Activated B cell treated with CpG ODN at 0.5 μM for 24 hours (primary cell): ENCODE data around the gene PSMG4. TPM values are rescaled to one million over a fixed set of nuclear protein-coding genes. Genes with fewer than 3 reads are reported as not detected.

Source experiments
- ATAC-seq: fragments of 200-7000 bp; cut with Tn5 transposase; one replicate; pipeline ENCODE4 v1.10.0; 2021; ENCODE audit warnings: low read depth, mild to moderate bottlenecking, moderate library complexity
- CTCF ChIA-PET: fragments of 350-600 bp; sonication (Branson Sonifier 250); formaldehyde crosslinking; loops from one replicate; lab custom pipeline; 2021; ENCODE audit warnings: antibody characterized with exemption; lab: Charles Lee
- POLR2A ChIA-PET: fragments of 350-600 bp; sonication (Branson Sonifier 250); formaldehyde crosslinking; loops from one replicate; lab custom pipeline; 2021; ENCODE audit warnings: antibody characterized with exemption; lab: Charles Lee
- DNase-seq: peaks from one replicate; pipeline ENCODE4 v3.0.0; 2022
- H3K27ac Mint-ChIP-seq: one replicate; pipeline ENCODE4 v1.8.0; 2020; ENCODE audit warnings: mixed read lengths
- H3K27me3 Mint-ChIP-seq: one replicate; pipeline ENCODE4 v1.8.0; 2021; ENCODE audit warnings: mixed read lengths
- H3K36me3 Mint-ChIP-seq: one replicate; pipeline ENCODE4 v1.8.0; 2021; ENCODE audit warnings: low read depth, mixed read lengths
- H3K4me1 Mint-ChIP-seq: one replicate; pipeline ENCODE4 v1.8.0; 2021; ENCODE audit warnings: mixed read lengths
- H3K4me3 Mint-ChIP-seq: one replicate; pipeline ENCODE4 v1.8.0; 2020; ENCODE audit warnings: mild to moderate bottlenecking, mixed read lengths
- H3K9me3 Mint-ChIP-seq: one replicate; pipeline ENCODE4 v1.8.0; 2020; ENCODE audit warnings: mixed read lengths
- CTCF ChIP-seq: fragments of 200-600 bp; IDR thresholded peaks from one replicate; pipeline ENCODE4 v1.8.0; 2022; ENCODE audit warnings: antibody characterized with exemption, mild to moderate bottlenecking
- intact Hi-C: fragments of 100-400 bp; cut with micrococcal nuclease; formaldehyde crosslinking; loops from one replicate; pipeline ENCODE4 v1.15.1; 2024
- total RNA-seq: library from RNA; stranded (reverse); gene quantifications from 2 replicates; pipeline ENCODE4 v1.2.3, GENCODE V29; 2022

PSMG4 gene
- total RNA-seq, 1 donor from 2014 or later = 29.9 TPM

GRCh38 chr6:3297909-3298308 is 39.2 kb downstream of the PSMG4 start:
- Mint-ChIP-seq H3K9me3 (peaks cover 5% of the 10 kb centered on the region), H3K27ac (no peak overlapping the region), H3K36me3 (no peaks in the 10 kb centered on the region), H3K4me3 (no peak overlapping the region), H3K27me3 (peaks cover 25% of the 10 kb centered on the region), H3K4me1 (no peaks in the 10 kb centered on the region)
- no peak for DNase-seq
- intact Hi-C loops = no loop called here
- ChIA-PET POLR2A (no interaction called here), CTCF (no interaction called here)
- ATAC-seq = no peak
- no peak for TF ChIP-seq CTCF

GRCh38 chr6:3299221-3299620 is 40.5 kb downstream of the PSMG4 start:
- no peak overlapping the region for H3K4me3 Mint-ChIP-seq
- H3K4me1 Mint-ChIP-seq = no peaks in the 10 kb centered on the region
- no peak overlapping the region for H3K27ac Mint-ChIP-seq
- DNase-seq (no peak), ATAC-seq (no peak)
- no peak for TF ChIP-seq CTCF
- intact Hi-C loops = no loop called here
- ChIA-PET CTCF (no interaction called here), POLR2A (no interaction called here)
- H3K9me3 Mint-ChIP-seq = peaks cover 8% of the 10 kb centered on the region
- H3K27me3 Mint-ChIP-seq = peaks cover 35% of the 10 kb centered on the region
- H3K36me3 Mint-ChIP-seq = no peaks in the 10 kb centered on the region

GRCh38 chr6:3301506-3301905 is 42.8 kb downstream of the PSMG4 start:
- Mint-ChIP-seq H3K4me3 (no peak overlapping the region), H3K27me3 (peaks cover 34% of the 10 kb centered on the region), H3K4me1 (no peaks in the 10 kb centered on the region), H3K27ac (no peak overlapping the region), H3K9me3 (peaks cover 8% of the 10 kb centered on the region), H3K36me3 (no peaks in the 10 kb centered on the region)
- intact Hi-C loops = no loop called here
- TF ChIP-seq CTCF = no peak
- ATAC-seq = no peak
- CTCF ChIA-PET = no interaction called here
- no peak for DNase-seq
- POLR2A ChIA-PET = no interaction called here

- ATAC-seq = no peak
- Mint-ChIP-seq H3K36me3 (no peaks in the 10 kb centered on the region), H3K4me1 (no peaks in the 10 kb centered on the region), H3K9me3 (peaks cover 8% of the 10 kb centered on the region), H3K27ac (no peak overlapping the region), H3K4me3 (no peak overlapping the region), H3K27me3 (peaks cover 38% of the 10 kb centered on the region)
- no peak for TF ChIP-seq CTCF
- intact Hi-C loops = no loop called here
- CTCF ChIA-PET = no interaction called here
- no peak for DNase-seq
- POLR2A ChIA-PET = no interaction called here
These were observed 45.2 kb downstream of the PSMG4 start for GRCh38 chr6:3303795-3304411.

GRCh38 chr6:3304500-3305215 is 45.9 kb downstream of the PSMG4 start:
- no peaks in the 10 kb centered on the region for H3K36me3 Mint-ChIP-seq
- H3K9me3 Mint-ChIP-seq = peaks cover 8% of the 10 kb centered on the region
- no peak for TF ChIP-seq CTCF
- POLR2A ChIA-PET = no interaction called here
- peaks cover 38% of the 10 kb centered on the region for H3K27me3 Mint-ChIP-seq
- no peaks in the 10 kb centered on the region for H3K4me1 Mint-ChIP-seq
- no peak overlapping the region for H3K27ac Mint-ChIP-seq
- H3K4me3 Mint-ChIP-seq = no peak overlapping the region
- CTCF ChIA-PET = no interaction called here
- intact Hi-C loops = no loop called here
- ATAC-seq (no peak), DNase-seq (no peak)
